GM23248 (cell line): ENCODE data around the gene FUS. TPM values are rescaled to one million over a fixed set of nuclear protein-coding genes. Genes with fewer than 3 reads are reported as not detected.

Experiments
- DNase-seq: peaks from one replicate; pipeline ENCODE4 v3.0.0-alpha.2; 2015
- H2AFZ ChIP-seq: fragments of 200-600 bp; sonication (generic); 2 replicates; pipeline ENCODE4 v1.6.1; 2016; ENCODE audit warnings: antibody characterized with exemption
- H3F3A ChIP-seq: fragments of 200-600 bp; sonication (generic); 2 replicates; pipeline ENCODE4 v1.6.1; 2016; ENCODE audit warnings: mild to moderate bottlenecking, antibody characterized with exemption, mixed run types; ENCODE audit not compliant: insufficient read depth
- H3K27ac ChIP-seq: fragments of 200-600 bp; sonication (generic); 2 replicates; pipeline ENCODE4 v1.5.1; 2016; ENCODE audit warnings: mild to moderate bottlenecking
- H3K27me3 ChIP-seq: fragments of 200-600 bp; sonication (generic); replicated peaks from 2 replicates; pipeline ENCODE4 v1.6.1; 2016; ENCODE audit warnings: mild to moderate bottlenecking; ENCODE audit not compliant: insufficient read depth
- H3K36me3 ChIP-seq: fragments of 200-600 bp; sonication (generic); 2 replicates; pipeline ENCODE4 v1.6.1; 2016; ENCODE audit warnings: low read depth, mild to moderate bottlenecking
- H3K4me1 ChIP-seq: fragments of 200-600 bp; sonication (generic); 2 replicates; pipeline ENCODE4 v1.6.1; 2016; ENCODE audit warnings: mild to moderate bottlenecking; ENCODE audit not compliant: insufficient read depth
- H3K4me2 ChIP-seq: fragments of 200-600 bp; sonication (generic); one replicate; pipeline ENCODE4 v1.6.1; 2016; ENCODE audit warnings: mild to moderate bottlenecking; ENCODE audit not compliant: unreplicated experiment
- H3K4me3 ChIP-seq: fragments of 200-600 bp; sonication (generic); 2 replicates; pipeline ENCODE4 v1.5.1; 2016; ENCODE audit warnings: mild to moderate bottlenecking
- H3K79me2 ChIP-seq: fragments of 200-600 bp; sonication (generic); 2 replicates; pipeline ENCODE4 v1.6.1; 2016; ENCODE audit warnings: mild to moderate bottlenecking; ENCODE audit not compliant: insufficient read depth
- H3K9ac ChIP-seq: fragments of 200-600 bp; sonication (generic); 2 replicates; pipeline ENCODE4 v1.6.1; 2016; ENCODE audit warnings: mild to moderate bottlenecking
- H3K9me2 ChIP-seq: fragments of 200-600 bp; sonication (generic); 2 replicates; pipeline ENCODE4 v1.6.1; 2016; ENCODE audit warnings: mixed run types, mild to moderate bottlenecking, moderate library complexity; ENCODE audit not compliant: insufficient read depth
- H3K9me3 ChIP-seq: fragments of 200-600 bp; sonication (generic); one replicate; pipeline ENCODE4 v1.6.1; 2017; ENCODE audit warnings: low read depth
- H4K20me1 ChIP-seq: fragments of 200-600 bp; sonication (generic); 2 replicates; pipeline ENCODE4 v1.6.0; 2016; ENCODE audit not compliant: insufficient read depth
- EZH2 ChIP-seq: fragments of 200-600 bp; sonication (generic); IDR thresholded peaks from 2 replicates; pipeline ENCODE4 v1.6.1; 2018; ENCODE audit warnings: antibody characterized with exemption, mild to moderate bottlenecking; ENCODE audit not compliant: insufficient read depth, poor library complexity, severe bottlenecking
- EZH2phosphoT487 ChIP-seq: fragments of 200-600 bp; sonication (generic); IDR thresholded peaks from 2 replicates; pipeline ENCODE4 v1.6.1; 2018; ENCODE audit warnings: antibody characterized with exemption, moderate library complexity, mild to moderate bottlenecking, low read depth; ENCODE audit not compliant: insufficient read depth
- whole genome bisulfite sequencing, 2 experiments: methylation state at CpG; one replicate each; pipeline ENCODE4 v1.1.6; 2015 to 2017; ENCODE audit warnings: low lambda C conversion rate in 2 of 2, low coverage in 1 of 2; ENCODE audit errors: missing lambda C conversion rate in 2 of 2; 5-methylcytosine and 5-hydroxymethylcytosine counted together
- in situ Hi-C: fragments of 300-500 bp; cut with MboI; formaldehyde crosslinking; loops from 2 replicates; pipeline ENCODE4 v1.15.0; 2020
- polyA plus RNA-seq: library from polyadenylated mRNA; unstranded; fragments of >200 nt; fragmentation: Nextera tagmentation; extraction: Ambion mirVana; gene quantifications from 2 replicates; pipeline ENCODE4 v1.2.1, GENCODE V29; 2016
- total RNA-seq: library from RNA; depleted of rRNA; stranded (reverse); fragments of >200 nt; shearing (Covaris generic); gene quantifications from 2 replicates; pipeline ENCODE4 v1.2.3, GENCODE V29; 2014

Gene FUS
- total and polyA plus RNA-seq, 2 experiments from 2014 or later, result 22.5 to 166 TPM

GRCh38 chr16:31219154-31219741 is 39.3 kb downstream of the FUS start:
- no peak overlapping the region for H3K4me3 ChIP-seq
- DNase-seq, result no peak
- H3K79me2 ChIP-seq, result no peaks in the 10 kb centered on the region
- H3K4me1 ChIP-seq, result peaks cover 4% of the 10 kb centered on the region; the same call in 1 of the 2 replicates
- in situ Hi-C loops, result loop anchor here (25.0 kb wide), 1 partner anchor 493 kb away; a partner anchor contains a TSS
- no peaks in the 10 kb centered on the region for H3K9me3 ChIP-seq
- TF ChIP-seq EZH2phosphoT487 (no peak), EZH2 (no peak)
- WGBS, 2 experiments, result 70 to 82% methylated on average over 13 to 15 of the region's 15 CpGs
- no peaks in the 10 kb centered on the region for H3K9me2 ChIP-seq
- no peaks in the 10 kb centered on the region for H4K20me1 ChIP-seq
- no peak overlapping the region for H3K27ac ChIP-seq
- no peak overlapping the region for H2AFZ ChIP-seq
- H3K4me2 ChIP-seq, result no peak overlapping the region
- no peaks in the 10 kb centered on the region for H3K36me3 ChIP-seq
- H3F3A ChIP-seq, result no peaks in the 10 kb centered on the region
- H3K27me3 ChIP-seq, result peaks cover 33% of the 10 kb centered on the region
- H3K9ac ChIP-seq, result no peak overlapping the region

- no peaks in the 10 kb centered on the region for H3K36me3 ChIP-seq
- H2AFZ ChIP-seq, result no peak overlapping the region
- H3K4me1 ChIP-seq, result no peaks in the 10 kb centered on the region
- no peak overlapping the region for H3K4me3 ChIP-seq
- no peak for TF ChIP-seq EZH2phosphoT487
- TF ChIP-seq EZH2, result no peak
- DNase-seq, result no peak
- in situ Hi-C loops, result loop anchor here (10.0 to 25.0 kb wide), 2 partner anchors 203 to 491 kb away; partner anchors contain the start of gene COX6A2
- H3K27me3 ChIP-seq, result peaks cover 22% of the 10 kb centered on the region
- no peaks in the 10 kb centered on the region for H3F3A ChIP-seq
- H3K9me2 ChIP-seq, result no peaks in the 10 kb centered on the region
- no peak overlapping the region for H3K27ac ChIP-seq
- WGBS, 2 experiments, result 67 to 74% methylated on average over 7 to 12 of the region's 12 CpGs
- H3K79me2 ChIP-seq, result no peaks in the 10 kb centered on the region
- H4K20me1 ChIP-seq, result no peaks in the 10 kb centered on the region
- H3K9me3 ChIP-seq, result no peaks in the 10 kb centered on the region
- H3K9ac ChIP-seq, result no peak overlapping the region
- no peak overlapping the region for H3K4me2 ChIP-seq
Observed at GRCh38 chr16:31221357-31222160, 41.6 kb downstream of the FUS start.

GRCh38 chr16:31223044-31223443 is 43.1 kb downstream of the FUS start:
- Histone ChIP-seq H3K36me3 (no peaks in the 10 kb centered on the region), H3K27ac (no peak overlapping the region), H3K27me3 (peaks cover 8% of the 10 kb centered on the region), H4K20me1 (no peaks in the 10 kb centered on the region), H3K9me3 (no peaks in the 10 kb centered on the region), H3K79me2 (no peaks in the 10 kb centered on the region), H3K4me2 (no peak overlapping the region), H3F3A (no peaks in the 10 kb centered on the region), H2AFZ (no peak overlapping the region), H3K4me1 (no peaks in the 10 kb centered on the region), H3K9me2 (no peaks in the 10 kb centered on the region), H3K4me3 (no peak overlapping the region), H3K9ac (no peak overlapping the region)
- 62 to 65% methylated on average over 5 of the region's 5 CpGs for WGBS, 2 experiments
- no peak for DNase-seq
- TF ChIP-seq EZH2 (no peak), EZH2phosphoT487 (no peak)
- in situ Hi-C loops, result loop anchor here (10.0 to 25.0 kb wide), 2 partner anchors 202 to 489 kb away; partner anchors contain the start of gene COX6A2

- H4K20me1 ChIP-seq, result no peaks in the 10 kb centered on the region
- no peak for TF ChIP-seq EZH2phosphoT487
- TF ChIP-seq EZH2, result no peak
- H3F3A ChIP-seq, result no peaks in the 10 kb centered on the region
- no peak overlapping the region for H3K4me3 ChIP-seq
- H3K9me3 ChIP-seq, result no peaks in the 10 kb centered on the region
- DNase-seq, result no peak
- H3K79me2 ChIP-seq, result no peaks in the 10 kb centered on the region
- H3K4me1 ChIP-seq, result no peaks in the 10 kb centered on the region
- WGBS, 2 experiments, result 59 to 63% methylated on average over 33 to 80 of the region's 80 CpGs
- no peaks in the 10 kb centered on the region for H3K9me2 ChIP-seq
- H3K36me3 ChIP-seq, result no peaks in the 10 kb centered on the region
- H3K4me2 ChIP-seq, result no peak overlapping the region
- H3K27me3 ChIP-seq, result no peaks in the 10 kb centered on the region
- H3K27ac ChIP-seq, result no peak overlapping the region
- in situ Hi-C loops, result loop anchor here (10.0 to 25.0 kb wide), 2 partner anchors 200 to 488 kb away; partner anchors contain the start of gene COX6A2
- no peak overlapping the region for H2AFZ ChIP-seq
- H3K9ac ChIP-seq, result no peak overlapping the region
Observed at GRCh38 chr16:31224092-31224955, 44.4 kb downstream of the FUS start.
